ENCODE results near the gene SH2D1B. TPM values are rescaled to one million over a fixed set of nuclear protein-coding genes. Genes with fewer than 3 reads are reported as not detected.

SH2D1B gene
- polyA plus RNA-seq, 1 of the 3 experiments (the other 2 are of a cell fraction) = not detected

GRCh38 chr1:162372159-162373071 is 39.5 kb downstream of the SH2D1B start:
- 37% methylated on average over 12 of the region's 13 CpGs for WGBS (ENCODE audit: low lambda C conversion rate)
- TF ChIP-seq FOXJ3 (CRISPR knock-in tag; IDR thresholded peaks at IDR 0.05) = peak; percentile 88
- TF ChIP-seq TAF1 (IDR thresholded peaks at IDR 0.05; ENCODE audit: borderline replicate concordance, low read depth, low read length) = no peak
- no peak for TF ChIP-seq FOXM1 (IDR thresholded peaks at IDR 0.05; ENCODE audit: low read depth)
- peak; percentile 54 for TF ChIP-seq CHD2 (IDR thresholded peaks at IDR 0.05; ENCODE audit: low read length, partially characterized antibody)
- no peak for TF ChIP-seq ELF1 (IDR thresholded peaks at IDR 0.05)
- TF ChIP-seq FOSL2 (IDR thresholded peaks at IDR 0.05; ENCODE audit: borderline replicate concordance, low read depth) = no peak
- no peak for TF ChIP-seq TCF12 (IDR thresholded peaks at IDR 0.05)
- TF ChIP-seq RCOR1 (IDR thresholded peaks at IDR 0.05; ENCODE audit: low read length) = 0 out of 2 replicates have a peak, but pooled peaks have one; percentile 23
- no peak for TF ChIP-seq REST (IDR thresholded peaks at IDR 0.05; ENCODE audit: low read depth, low read length)
- no peak for TF ChIP-seq USF2 (IDR thresholded peaks at IDR 0.05; ENCODE audit: borderline replicate concordance, low read depth, low read length)
- TF ChIP-seq TEAD4 (IDR thresholded peaks at IDR 0.05; ENCODE audit: borderline replicate concordance, insufficient read depth) = no peak
- TF ChIP-seq MXI1 (IDR thresholded peaks at IDR 0.05; ENCODE audit: low read depth, low read length) = no peak
- TF ChIP-seq CTCF (IDR thresholded peaks at IDR 0.05) = no peak
- no peak for TF ChIP-seq MAX (IDR thresholded peaks at IDR 0.05; ENCODE audit: low read depth)
- no peak for TF ChIP-seq RFX5 (IDR thresholded peaks at IDR 0.05; ENCODE audit: low read length)
- no peak for TF ChIP-seq MEF2A (IDR thresholded peaks at IDR 0.05; ENCODE audit: borderline replicate concordance, low read depth)
- TF ChIP-seq JUND (IDR thresholded peaks at IDR 0.05) = no peak
- peak; percentile 29 for TF ChIP-seq RAD21 (IDR thresholded peaks at IDR 0.05; ENCODE audit: low read length)
- TF ChIP-seq IRF3 (IDR thresholded peaks at IDR 0.05; ENCODE audit: low read depth, low read length) = no peak
- no peak for TF ChIP-seq USF1 (IDR thresholded peaks at IDR 0.05; ENCODE audit: borderline replicate concordance, low read depth)
- TF ChIP-seq GATA2 (CRISPR knock-in tag; IDR thresholded peaks at IDR 0.05) = peak; percentile 98
- TF ChIP-seq SMC3 (IDR thresholded peaks at IDR 0.05; ENCODE audit: low read depth, low read length) = no peak; the same call in 1 of the 2 replicates
- no peak for TF ChIP-seq GABPA (IDR thresholded peaks at IDR 0.05; ENCODE audit: low read depth)
- no peak for TF ChIP-seq RXRA (IDR thresholded peaks at IDR 0.05; ENCODE audit: borderline replicate concordance, low read depth)

More at GRCh38 chr1:162372159-162373071, 39.5 kb downstream of the SH2D1B start:
- Histone ChIP-seq H2AFZ (ENCODE audit: low read depth) (no peak overlapping the region), H3K4me2 (no peak overlapping the region), H3K9ac (no peak overlapping the region), H3K27me3 (ENCODE audit: insufficient read depth) (no peaks in the 10 kb centered on the region), H3K4me3 (ENCODE audit: low read depth in 2 of 2, low read length in 1 of 2) (no peak overlapping the region), H3K79me2 (ENCODE audit: insufficient read depth) (no peaks in the 10 kb centered on the region), H3K36me3 (replicated peaks in 1 of 2; ENCODE audit: control insufficient read depth in 1 of 2, insufficient read depth in 2 of 2, low read length in 1 of 2) (no peaks in the 10 kb centered on the region), H3K9me3 (no peaks in the 10 kb centered on the region), H4K20me1 (ENCODE audit: insufficient read depth) (no peaks in the 10 kb centered on the region), H3K9me2 (no peaks in the 10 kb centered on the region), H3K4me1 (ENCODE audit: control insufficient read depth in 1 of 2, insufficient read depth in 2 of 2, low read depth in 1 of 2, low read length in 1 of 2) (peaks cover 0 to 27% of the 10 kb centered on the region in 2 experiments; a peak in 1 of 4 replicates), H3F3A (replicated peaks; ENCODE audit: insufficient read depth) (no peaks in the 10 kb centered on the region), H3K27ac (ENCODE audit: low read depth in 2 of 2, low read length in 1 of 2) (peak overlapping the region in 1 of 2 experiments; percentile 77; a peak in 1 of 4 replicates)
- peak; percentile 83 for DNase-seq
- CTCF ChIA-PET = interaction anchor here (1.2 to 4.0 kb wide), 5 partner anchors 13 to 316 kb away, joined by 3 to 16 read pairs (median 9); no protein-coding TSS in a partner anchor
- POLR2A ChIA-PET = no interaction called here

Measured in SK-N-SH (cell line).